Natural killer cell (primary cell): ENCODE measurements around the gene TRIM59. TPM values are rescaled to one million over a fixed set of nuclear protein-coding genes. Genes with fewer than 3 reads are reported as not detected.

Experiments
- ATAC-seq, 3 donors: fragments of 150-1000 bp in 2 of 3; fragments of 200-7000 bp in 1 of 3; cut with Tn5 transposase; 1 replicate in 1 of 3; 2 replicates in 2 of 3; pipeline ENCODE4 v1.10.0; 2021; ENCODE audit warnings: mild to moderate bottlenecking in 2 of 3, moderate library complexity in 2 of 3
- DNase-seq, 2 donors: peaks; one replicate each; pipeline versions ENCODE4 v3.0.0 to v3.0.0-alpha.2; 2013 to 2021; ENCODE audit warnings: mixed read lengths in 1 of 2
- H3K27ac ChIP-seq: one replicate; pipeline ENCODE4 v1.5.1; 2013; ENCODE audit warnings: mild to moderate bottlenecking, low read length
- H3K27me3 ChIP-seq: one replicate; pipeline ENCODE4 v1.6.1; 2013; ENCODE audit warnings: low read length; ENCODE audit not compliant: control insufficient read depth, insufficient read depth
- H3K36me3 ChIP-seq: one replicate; pipeline ENCODE4 v1.6.1; 2013; ENCODE audit warnings: low read length; ENCODE audit not compliant: control insufficient read depth, insufficient read depth
- H3K4me1 ChIP-seq: one replicate; pipeline ENCODE4 v1.6.1; 2013; ENCODE audit warnings: low read length; ENCODE audit not compliant: control insufficient read depth, insufficient read depth
- H3K4me3 ChIP-seq: one replicate; pipeline ENCODE4 v1.5.1; 2013; ENCODE audit warnings: low read length
- H3K9me3 ChIP-seq: one replicate; pipeline ENCODE4 v1.6.1; 2013; ENCODE audit warnings: low read length; ENCODE audit not compliant: control insufficient read depth, insufficient read depth
- H3K27ac Mint-ChIP-seq, 2 donors: one replicate each; pipeline ENCODE4 v1.8.0; 2022; ENCODE audit warnings: mild to moderate bottlenecking in 2 of 2, mixed read lengths in 2 of 2, moderate library complexity in 1 of 2
- H3K27me3 Mint-ChIP-seq, 2 donors: one replicate each; pipeline ENCODE4 v1.8.0; 2022; ENCODE audit warnings: low read depth in 2 of 2, mixed read lengths in 2 of 2
- H3K36me3 Mint-ChIP-seq: one replicate; pipeline ENCODE4 v1.8.0; 2022; ENCODE audit warnings: mixed read lengths
- H3K4me1 Mint-ChIP-seq, 2 donors: one replicate each; pipeline ENCODE4 v1.8.0; 2022; ENCODE audit warnings: mixed read lengths in 2 of 2
- H3K4me3 Mint-ChIP-seq: one replicate; pipeline ENCODE4 v1.8.0; 2022; ENCODE audit warnings: mild to moderate bottlenecking, moderate library complexity, mixed read lengths
- H3K9me3 Mint-ChIP-seq, 2 donors: one replicate each; pipeline ENCODE4 v1.8.0; 2022; ENCODE audit warnings: mixed read lengths in 2 of 2
- CTCF ChIP-seq: fragments of 200-600 bp; IDR thresholded peaks from one replicate; pipeline ENCODE4 v1.8.0; 2022; ENCODE audit warnings: antibody characterized with exemption
- WGBS: methylation state at CpG from one replicate; pipeline ENCODE4 v1.1.7; 2013; ENCODE audit warnings: missing lambda C conversion rate; ENCODE audit not compliant: insufficient coverage; 5-methylcytosine and 5-hydroxymethylcytosine counted together
- intact Hi-C: fragments of 100-400 bp; cut with micrococcal nuclease; formaldehyde crosslinking; loops from one replicate; pipeline ENCODE4 v1.14.2; 2022
- total RNA-seq, 4 donors: library from RNA; stranded (reverse); fragments of 120-200 nt in 1 of 4; gene quantifications; one replicate each; pipeline versions ENCODE4 v1.2.3 to v1.2.4, GENCODE V29; 2013 to 2022

Gene TRIM59
- total RNA-seq, 3 donors from 2014 or later (not counting 1 experiment from before 2014, with no cell fraction given): 16.7 to 20.3 (median 17.9) TPM

- WGBS: no CpG with 5 or more reads among the region's 2 CpGs
- H3K36me3 ChIP-seq: peaks cover 7% of the 10 kb centered on the region
- peaks cover 13% of the 10 kb centered on the region for H3K4me1 ChIP-seq
- Mint-ChIP-seq H3K4me3 (peak overlapping the region; percentile 99), H3K9me3 (no peaks in the 10 kb centered on the region), H3K27ac (peak overlapping the region; percentile 83 to 98), H3K36me3 (peaks cover 7% of the 10 kb centered on the region), H3K27me3 (no peaks in the 10 kb centered on the region), H3K4me1 (peaks cover 49 to 57% of the 10 kb centered on the region in 2 donors)
- intact Hi-C loops: no loop called here
- ATAC-seq (no peak), DNase-seq (no peak)
- no peaks in the 10 kb centered on the region for H3K9me3 ChIP-seq
- H3K27me3 ChIP-seq: no peaks in the 10 kb centered on the region
- no peak overlapping the region for H3K4me3 ChIP-seq
- H3K27ac ChIP-seq: no peak overlapping the region
- no peak for TF ChIP-seq CTCF
These were observed 46.5 kb downstream of the TRIM59 start for GRCh38 chr3:160403028-160403545.

- peak overlapping the region; percentile 99 for H3K4me3 Mint-ChIP-seq
- H3K36me3 Mint-ChIP-seq: peaks cover 7% of the 10 kb centered on the region
- intact Hi-C loops: no loop called here
These were observed 47.2 kb downstream of the TRIM59 start for GRCh38 chr3:160402221-160403027.

GRCh38 chr3:160401291-160402095 lies 48.1 kb downstream of the TRIM59 start:
- ATAC-seq (no peak), DNase-seq (peak in 1 of 2 donors; percentile 39)
- Mint-ChIP-seq H3K4me3 (peak overlapping the region; percentile 99), H3K27ac (peak overlapping the region; percentile 83 to 98), H3K27me3 (no peaks in the 10 kb centered on the region), H3K4me1 (peaks cover 50 to 59% of the 10 kb centered on the region in 2 donors), H3K36me3 (peaks cover 7% of the 10 kb centered on the region), H3K9me3 (no peaks in the 10 kb centered on the region)
- H3K4me3 ChIP-seq: peak overlapping the region; percentile 94
- intact Hi-C loops: loop anchor here (2.0 kb wide), 1 partner anchor 353 kb away; no protein-coding TSS in a partner anchor
- H3K4me1 ChIP-seq: peaks cover 13% of the 10 kb centered on the region
- no peak for TF ChIP-seq CTCF
- 5% methylated on average over 10 of the region's 16 CpGs for WGBS
- no peaks in the 10 kb centered on the region for H3K9me3 ChIP-seq
- H3K36me3 ChIP-seq: peaks cover 2% of the 10 kb centered on the region
- no peak overlapping the region for H3K27ac ChIP-seq
- H3K27me3 ChIP-seq: no peaks in the 10 kb centered on the region

More at GRCh38 chr3:160402221-160403027, 47.2 kb downstream of the TRIM59 start:
- Histone ChIP-seq H3K4me1 (peaks cover 13% of the 10 kb centered on the region), H3K4me3 (peak overlapping the region; percentile 94), H3K36me3 (peaks cover 5% of the 10 kb centered on the region), H3K27ac (no peak overlapping the region), H3K9me3 (no peaks in the 10 kb centered on the region), H3K27me3 (no peaks in the 10 kb centered on the region)
- TF ChIP-seq CTCF: no peak
- H3K9me3 Mint-ChIP-seq: no peaks in the 10 kb centered on the region
- H3K27ac Mint-ChIP-seq: peak overlapping the region; percentile 83 to 98
- ATAC-seq (no peak), DNase-seq (no peak)
- peaks cover 50 to 59% of the 10 kb centered on the region in 2 donors for H3K4me1 Mint-ChIP-seq
- 37% methylated on average over 7 of the region's 11 CpGs for WGBS
- no peaks in the 10 kb centered on the region for H3K27me3 Mint-ChIP-seq
